Spleen (tissue), 7 donors: ENCODE results near the gene PKNOX1.
"Not testable (repeated sequence)": the region's sequence is repeated elsewhere in the genome, so short reads cannot be mapped to it uniquely, and the experiment has no call there.

Source experiments
- POLR2AphosphoS5 ChIP-seq, 3 donors: sonication (generic); formaldehyde crosslinking; IDR thresholded peaks; one replicate each; pipeline ENCODE4 v1.5.1; 2017; ENCODE audit warnings: antibody characterized with exemption in 3 of 3
- TF ChIP-seq, protein P1 (sequence below), 11 experiments: fragments of 200-600 bp in 7 of 11; fragments of 450-650 bp in 4 of 11; sonication (generic) in 4 of 11; IDR thresholded peaks in 8 of 11; conservative IDR thresholded peaks in 3 of 11; 1 replicate in 7 of 11; 2 replicates in 4 of 11; pipeline versions ENCODE4 v1.4.0 to v1.8.0; 2016 to 2021; ENCODE audit warnings: antibody characterized with exemption in 11 of 11, inconsistent platforms in 4 of 11, mild to moderate bottlenecking in 1 of 11
- donor health status: DM: no; HTN: no; CAD: no; lungs with moderate emphysema.
- donor health status: DM: no; HTN: no; CAD: no.
- donor health status: DM: no; HTN: no; CAD: no.

DNA sequence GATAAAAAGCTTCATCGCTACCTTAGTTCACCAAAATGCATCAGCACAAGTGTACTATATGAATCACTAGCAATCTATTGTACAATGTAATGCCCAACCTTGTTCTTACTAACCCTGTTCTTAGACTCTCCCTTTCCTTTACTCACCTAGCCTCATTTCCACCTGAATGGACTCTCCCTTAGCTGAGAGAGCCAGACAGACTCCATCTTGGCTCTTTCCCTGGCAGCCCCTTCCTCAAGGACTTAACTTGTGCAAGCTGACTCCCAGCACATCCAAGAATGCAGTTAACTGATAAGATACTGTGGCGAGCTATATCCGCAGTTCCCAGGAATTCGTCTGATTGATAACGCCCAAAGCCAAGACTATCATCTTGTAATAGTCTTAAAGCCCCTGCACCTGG, 38.0 kb upstream of the PKNOX1 start:
- not testable (repeated sequence) for TF ChIP-seq POLR2AphosphoS5 (IDR thresholded peaks at IDR 0.05)
- TF ChIP-seq, protein P1, sequence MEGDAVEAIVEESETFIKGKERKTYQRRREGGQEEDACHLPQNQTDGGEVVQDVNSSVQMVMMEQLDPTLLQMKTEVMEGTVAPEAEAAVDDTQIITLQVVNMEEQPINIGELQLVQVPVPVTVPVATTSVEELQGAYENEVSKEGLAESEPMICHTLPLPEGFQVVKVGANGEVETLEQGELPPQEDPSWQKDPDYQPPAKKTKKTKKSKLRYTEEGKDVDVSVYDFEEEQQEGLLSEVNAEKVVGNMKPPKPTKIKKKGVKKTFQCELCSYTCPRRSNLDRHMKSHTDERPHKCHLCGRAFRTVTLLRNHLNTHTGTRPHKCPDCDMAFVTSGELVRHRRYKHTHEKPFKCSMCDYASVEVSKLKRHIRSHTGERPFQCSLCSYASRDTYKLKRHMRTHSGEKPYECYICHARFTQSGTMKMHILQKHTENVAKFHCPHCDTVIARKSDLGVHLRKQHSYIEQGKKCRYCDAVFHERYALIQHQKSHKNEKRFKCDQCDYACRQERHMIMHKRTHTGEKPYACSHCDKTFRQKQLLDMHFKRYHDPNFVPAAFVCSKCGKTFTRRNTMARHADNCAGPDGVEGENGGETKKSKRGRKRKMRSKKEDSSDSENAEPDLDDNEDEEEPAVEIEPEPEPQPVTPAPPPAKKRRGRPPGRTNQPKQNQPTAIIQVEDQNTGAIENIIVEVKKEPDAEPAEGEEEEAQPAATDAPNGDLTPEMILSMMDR (IDR thresholded peaks at IDR 0.05 in 8 of 11, conservative IDR thresholded peaks at IDR 0.05 in 3 of 11): not testable (repeated sequence)
